Liver (tissue), 9 donors: Measurements from ENCODE around the gene C10orf120. TPM values are rescaled to one million over a fixed set of nuclear protein-coding genes. Genes with fewer than 3 reads are reported as not detected.

Source experiments
- DNase-seq: peaks from one replicate; pipeline ENCODE4 v3.0.0-alpha.2; 2017; ENCODE audit warnings: low spot score
- H3K27ac ChIP-seq, 2 donors: one replicate each; pipeline ENCODE4 v1.7.0; 2013; ENCODE audit warnings: inconsistent platforms in 2 of 2, low read length in 2 of 2, control low read depth in 1 of 2, low read depth in 1 of 2, mild to moderate bottlenecking in 1 of 2
- H3K27me3 ChIP-seq, 4 donors: one replicate each; pipeline versions ENCODE4 v1.6.1 to v1.7.0; 2013; ENCODE audit warnings: low read length in 3 of 4, inconsistent platforms in 1 of 4, mild to moderate bottlenecking in 1 of 4, moderate library complexity in 1 of 4; ENCODE audit not compliant: control insufficient read depth in 4 of 4, insufficient read depth in 4 of 4
- H3K36me3 ChIP-seq, 4 donors: one replicate each; pipeline versions ENCODE4 v1.6.1 to v1.7.0; 2013; ENCODE audit warnings: low read length in 3 of 4, mild to moderate bottlenecking in 3 of 4, low read depth in 1 of 4, moderate library complexity in 1 of 4; ENCODE audit not compliant: control insufficient read depth in 4 of 4, insufficient read depth in 3 of 4
- H3K4me1 ChIP-seq, 4 donors: one replicate each; pipeline versions ENCODE4 v1.6.1 to v1.7.0; 2013; ENCODE audit warnings: low read length in 3 of 4, mild to moderate bottlenecking in 3 of 4, moderate library complexity in 1 of 4; ENCODE audit not compliant: control insufficient read depth in 4 of 4, insufficient read depth in 4 of 4
- H3K4me3 ChIP-seq, 3 donors: one replicate each; pipeline versions ENCODE4 v1.6.1 to v1.7.0; 2013; ENCODE audit warnings: low read length in 3 of 3, control low read depth in 1 of 3, low read depth in 1 of 3, mild to moderate bottlenecking in 1 of 3
- H3K9ac ChIP-seq, 2 donors: one replicate each; pipeline ENCODE4 v1.7.0; 2013; ENCODE audit warnings: low read length in 2 of 2, mild to moderate bottlenecking in 2 of 2, moderate library complexity in 2 of 2, control low read depth in 1 of 2, low read depth in 1 of 2
- H3K9me3 ChIP-seq, 4 donors: one replicate each; pipeline versions ENCODE4 v1.6.1 to v1.7.0; 2013; ENCODE audit warnings: low read length in 3 of 4; ENCODE audit not compliant: control insufficient read depth in 4 of 4
- ATF3 ChIP-seq: IDR thresholded peaks from 2 replicates; pipeline ENCODE4 v1.6.1; 2016; ENCODE audit warnings: antibody characterized with exemption
- EGR1 ChIP-seq, 2 donors: IDR thresholded peaks; 2 replicates each; pipeline ENCODE4 v1.6.1; 2016 to 2018; ENCODE audit warnings: antibody characterized with exemption in 2 of 2, low read depth in 2 of 2
- FOXA1 ChIP-seq: IDR thresholded peaks from 2 replicates; pipeline ENCODE4 v1.6.1; 2016; ENCODE audit warnings: antibody characterized with exemption
- FOXA2 ChIP-seq: IDR thresholded peaks from 2 replicates; pipeline ENCODE4 v1.6.1; 2016; ENCODE audit warnings: antibody characterized with exemption
- GABPA ChIP-seq, 2 donors: IDR thresholded peaks in 1 of 2; conservative IDR thresholded peaks in 1 of 2; 2 replicates each; pipeline ENCODE4 v1.6.1; 2016; ENCODE audit warnings: antibody characterized with exemption in 2 of 2, mild to moderate bottlenecking in 1 of 2, moderate library complexity in 1 of 2
- HNF4A ChIP-seq, 2 donors: conservative IDR thresholded peaks; 2 replicates each; pipeline ENCODE4 v1.6.1; 2016; ENCODE audit warnings: antibody characterized with exemption in 2 of 2, mild to moderate bottlenecking in 2 of 2
- HNF4G ChIP-seq: IDR thresholded peaks from 2 replicates; pipeline ENCODE4 v1.6.1; 2016; ENCODE audit warnings: antibody characterized with exemption
- JUND ChIP-seq, 2 donors: IDR thresholded peaks; 2 replicates each; pipeline ENCODE4 v1.6.1; 2016; ENCODE audit warnings: antibody characterized with exemption in 2 of 2
- MAX ChIP-seq: IDR thresholded peaks from 2 replicates; pipeline ENCODE4 v1.6.1; 2016; ENCODE audit warnings: antibody characterized with exemption
- NR2F2 ChIP-seq: IDR thresholded peaks from 2 replicates; pipeline ENCODE4 v1.6.1; 2016; ENCODE audit warnings: antibody characterized with exemption
- RXRA ChIP-seq, 2 donors: IDR thresholded peaks; 2 replicates each; pipeline ENCODE4 v1.6.1; 2017 to 2018; ENCODE audit warnings: antibody characterized with exemption in 2 of 2, mild to moderate bottlenecking in 1 of 2
- SP1 ChIP-seq: IDR thresholded peaks from 2 replicates; pipeline ENCODE4 v1.6.1; 2018; ENCODE audit warnings: antibody characterized with exemption, mild to moderate bottlenecking
- TAF1 ChIP-seq: conservative IDR thresholded peaks from 2 replicates; pipeline ENCODE4 v1.6.1; 2016; ENCODE audit warnings: antibody characterized with exemption, mild to moderate bottlenecking
- YY1 ChIP-seq: IDR thresholded peaks from 2 replicates; pipeline ENCODE4 v1.6.1; 2016; ENCODE audit warnings: antibody characterized with exemption, mild to moderate bottlenecking
- WGBS: extraction: QIAGEN DNeasy Blood & Tissue Kit; methylation state at CpG from one replicate; pipeline ENCODE4 v1.1.7; 2013; 5-methylcytosine and 5-hydroxymethylcytosine counted together
- polyA plus RNA-seq, 2 donors: library from polyadenylated mRNA; stranded (reverse) in 1 of 2; unstranded in 1 of 2; fragments of 200-250 nt in 1 of 2; fragments of >200 nt in 1 of 2; fragmentation: Nextera tagmentation in 1 of 2; extraction: Ambion mirVana in 1 of 2; gene quantifications; one replicate each; pipeline versions ENCODE4 v1.2.1 to v1.2.3, GENCODE V29; 2013 to 2015
- total RNA-seq, 2 donors: library from RNA; depleted of rRNA; stranded (reverse); fragments of >200 nt; gene quantifications; one replicate each; pipeline ENCODE4 v1.2.3, GENCODE V29; 2014
- TF ChIP-seq, protein P1 (sequence below): fragments of 150-350 bp; IDR thresholded peaks from 2 replicates; pipeline ENCODE4 v1.5.1; 2017; ENCODE audit warnings: improper control_type of control experiment, low read depth, low read length; ENCODE audit not compliant: missing input control
- TF ChIP-seq, protein P2 (sequence below): IDR thresholded peaks from 2 replicates; pipeline ENCODE4 v1.6.1; 2016; ENCODE audit warnings: antibody characterized with exemption
- TF ChIP-seq, protein P3 (sequence below): IDR thresholded peaks from 2 replicates; pipeline ENCODE4 v1.6.1; 2016; ENCODE audit warnings: antibody characterized with exemption, mild to moderate bottlenecking
- donor health status: healthy.
- donor health status: healthy.
- donor health status: healthy.
- donor health status: healthy.
- donor health status: healthy.

C10orf120 gene
- total RNA-seq: not detected
- not detected for polyA plus RNA-seq

GRCh38 chr10:122699796-122700455 lies at the start of gene C10orf120:
TSS of gene C10orf120 (minus strand) at chr10:122699846. CDS start at chr10:122699790, 56 bp downstream.
- WGBS: 83% methylated on average over 5 of the region's 5 CpGs
- no peak within 1 kb of the TSS for H3K4me3 ChIP-seq
- H3K27ac ChIP-seq: no peak within 1 kb of the TSS
- no peaks in the 10 kb centered on the region for H3K36me3 ChIP-seq
- H3K9ac ChIP-seq: no peak within 1 kb of the TSS
- H3K4me1 ChIP-seq: no peaks in the 10 kb centered on the region
- DNase-seq: no peak
- no peaks in the 10 kb centered on the region for H3K9me3 ChIP-seq
- TF ChIP-seq TAF1 (no peak), FOXA1 (no peak), RXRA (IDR thresholded peaks at IDR 0.05) (no peak), YY1 (no peak), JUND (IDR thresholded peaks at IDR 0.05) (no peak), FOXA2 (no peak), ATF3 (no peak), HNF4A (conservative IDR thresholded peaks at IDR 0.05) (no peak), GABPA (IDR thresholded peaks at IDR 0.05 in 1 of 2, conservative IDR thresholded peaks at IDR 0.05 in 1 of 2) (no peak), SP1 (no peak), NR2F2 (no peak), HNF4G (no peak), EGR1 (IDR thresholded peaks at IDR 0.05; ENCODE audit: low read depth in 2 of 2) (no peak), MAX (no peak)
- TF ChIP-seq, protein P1, sequence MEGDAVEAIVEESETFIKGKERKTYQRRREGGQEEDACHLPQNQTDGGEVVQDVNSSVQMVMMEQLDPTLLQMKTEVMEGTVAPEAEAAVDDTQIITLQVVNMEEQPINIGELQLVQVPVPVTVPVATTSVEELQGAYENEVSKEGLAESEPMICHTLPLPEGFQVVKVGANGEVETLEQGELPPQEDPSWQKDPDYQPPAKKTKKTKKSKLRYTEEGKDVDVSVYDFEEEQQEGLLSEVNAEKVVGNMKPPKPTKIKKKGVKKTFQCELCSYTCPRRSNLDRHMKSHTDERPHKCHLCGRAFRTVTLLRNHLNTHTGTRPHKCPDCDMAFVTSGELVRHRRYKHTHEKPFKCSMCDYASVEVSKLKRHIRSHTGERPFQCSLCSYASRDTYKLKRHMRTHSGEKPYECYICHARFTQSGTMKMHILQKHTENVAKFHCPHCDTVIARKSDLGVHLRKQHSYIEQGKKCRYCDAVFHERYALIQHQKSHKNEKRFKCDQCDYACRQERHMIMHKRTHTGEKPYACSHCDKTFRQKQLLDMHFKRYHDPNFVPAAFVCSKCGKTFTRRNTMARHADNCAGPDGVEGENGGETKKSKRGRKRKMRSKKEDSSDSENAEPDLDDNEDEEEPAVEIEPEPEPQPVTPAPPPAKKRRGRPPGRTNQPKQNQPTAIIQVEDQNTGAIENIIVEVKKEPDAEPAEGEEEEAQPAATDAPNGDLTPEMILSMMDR: no peak
- TF ChIP-seq, protein P2, sequence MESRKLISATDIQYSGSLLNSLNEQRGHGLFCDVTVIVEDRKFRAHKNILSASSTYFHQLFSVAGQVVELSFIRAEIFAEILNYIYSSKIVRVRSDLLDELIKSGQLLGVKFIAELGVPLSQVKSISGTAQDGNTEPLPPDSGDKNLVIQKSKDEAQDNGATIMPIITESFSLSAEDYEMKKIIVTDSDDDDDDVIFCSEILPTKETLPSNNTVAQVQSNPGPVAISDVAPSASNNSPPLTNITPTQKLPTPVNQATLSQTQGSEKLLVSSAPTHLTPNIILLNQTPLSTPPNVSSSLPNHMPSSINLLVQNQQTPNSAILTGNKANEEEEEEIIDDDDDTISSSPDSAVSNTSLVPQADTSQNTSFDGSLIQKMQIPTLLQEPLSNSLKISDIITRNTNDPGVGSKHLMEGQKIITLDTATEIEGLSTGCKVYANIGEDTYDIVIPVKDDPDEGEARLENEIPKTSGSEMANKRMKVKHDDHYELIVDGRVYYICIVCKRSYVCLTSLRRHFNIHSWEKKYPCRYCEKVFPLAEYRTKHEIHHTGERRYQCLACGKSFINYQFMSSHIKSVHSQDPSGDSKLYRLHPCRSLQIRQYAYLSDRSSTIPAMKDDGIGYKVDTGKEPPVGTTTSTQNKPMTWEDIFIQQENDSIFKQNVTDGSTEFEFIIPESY: no peak
- TF ChIP-seq, protein P3, sequence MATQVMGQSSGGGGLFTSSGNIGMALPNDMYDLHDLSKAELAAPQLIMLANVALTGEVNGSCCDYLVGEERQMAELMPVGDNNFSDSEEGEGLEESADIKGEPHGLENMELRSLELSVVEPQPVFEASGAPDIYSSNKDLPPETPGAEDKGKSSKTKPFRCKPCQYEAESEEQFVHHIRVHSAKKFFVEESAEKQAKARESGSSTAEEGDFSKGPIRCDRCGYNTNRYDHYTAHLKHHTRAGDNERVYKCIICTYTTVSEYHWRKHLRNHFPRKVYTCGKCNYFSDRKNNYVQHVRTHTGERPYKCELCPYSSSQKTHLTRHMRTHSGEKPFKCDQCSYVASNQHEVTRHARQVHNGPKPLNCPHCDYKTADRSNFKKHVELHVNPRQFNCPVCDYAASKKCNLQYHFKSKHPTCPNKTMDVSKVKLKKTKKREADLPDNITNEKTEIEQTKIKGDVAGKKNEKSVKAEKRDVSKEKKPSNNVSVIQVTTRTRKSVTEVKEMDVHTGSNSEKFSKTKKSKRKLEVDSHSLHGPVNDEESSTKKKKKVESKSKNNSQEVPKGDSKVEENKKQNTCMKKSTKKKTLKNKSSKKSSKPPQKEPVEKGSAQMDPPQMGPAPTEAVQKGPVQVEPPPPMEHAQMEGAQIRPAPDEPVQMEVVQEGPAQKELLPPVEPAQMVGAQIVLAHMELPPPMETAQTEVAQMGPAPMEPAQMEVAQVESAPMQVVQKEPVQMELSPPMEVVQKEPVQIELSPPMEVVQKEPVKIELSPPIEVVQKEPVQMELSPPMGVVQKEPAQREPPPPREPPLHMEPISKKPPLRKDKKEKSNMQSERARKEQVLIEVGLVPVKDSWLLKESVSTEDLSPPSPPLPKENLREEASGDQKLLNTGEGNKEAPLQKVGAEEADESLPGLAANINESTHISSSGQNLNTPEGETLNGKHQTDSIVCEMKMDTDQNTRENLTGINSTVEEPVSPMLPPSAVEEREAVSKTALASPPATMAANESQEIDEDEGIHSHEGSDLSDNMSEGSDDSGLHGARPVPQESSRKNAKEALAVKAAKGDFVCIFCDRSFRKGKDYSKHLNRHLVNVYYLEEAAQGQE: no peak
- no peaks in the 10 kb centered on the region for H3K27me3 ChIP-seq
